Ishikawa (cell line): ENCODE data around the gene HOXB2.

Experiments used
- EP300 ChIP-seq: IDR thresholded peaks from 2 replicates; pipeline ENCODE4 v1.6.1; 2012; ENCODE audit warnings: borderline replicate concordance
- MAX ChIP-seq: IDR thresholded peaks from 2 replicates; pipeline ENCODE4 v1.6.1; 2012
- NFIC ChIP-seq: IDR thresholded peaks from 2 replicates; pipeline ENCODE4 v1.6.1; 2012
- RAD21 ChIP-seq: IDR thresholded peaks from 2 replicates; pipeline ENCODE4 v1.6.1; 2012; ENCODE audit warnings: low read depth
- TAF1 ChIP-seq: IDR thresholded peaks from 2 replicates; pipeline ENCODE4 v1.6.1; 2012; ENCODE audit warnings: low read depth, mild to moderate bottlenecking
- YY1 ChIP-seq: IDR thresholded peaks from 2 replicates; pipeline ENCODE4 v1.6.1; 2012; ENCODE audit warnings: low read depth
- TF ChIP-seq, protein P1 (sequence below): IDR thresholded peaks from 2 replicates; pipeline ENCODE4 v1.6.1; 2012; ENCODE audit warnings: low read depth, mild to moderate bottlenecking

- no peak for TF ChIP-seq YY1
- no peak for TF ChIP-seq MAX
- no peak for TF ChIP-seq RAD21
- no peak for TF ChIP-seq EP300
- no peak for TF ChIP-seq NFIC
- TF ChIP-seq, protein P1, sequence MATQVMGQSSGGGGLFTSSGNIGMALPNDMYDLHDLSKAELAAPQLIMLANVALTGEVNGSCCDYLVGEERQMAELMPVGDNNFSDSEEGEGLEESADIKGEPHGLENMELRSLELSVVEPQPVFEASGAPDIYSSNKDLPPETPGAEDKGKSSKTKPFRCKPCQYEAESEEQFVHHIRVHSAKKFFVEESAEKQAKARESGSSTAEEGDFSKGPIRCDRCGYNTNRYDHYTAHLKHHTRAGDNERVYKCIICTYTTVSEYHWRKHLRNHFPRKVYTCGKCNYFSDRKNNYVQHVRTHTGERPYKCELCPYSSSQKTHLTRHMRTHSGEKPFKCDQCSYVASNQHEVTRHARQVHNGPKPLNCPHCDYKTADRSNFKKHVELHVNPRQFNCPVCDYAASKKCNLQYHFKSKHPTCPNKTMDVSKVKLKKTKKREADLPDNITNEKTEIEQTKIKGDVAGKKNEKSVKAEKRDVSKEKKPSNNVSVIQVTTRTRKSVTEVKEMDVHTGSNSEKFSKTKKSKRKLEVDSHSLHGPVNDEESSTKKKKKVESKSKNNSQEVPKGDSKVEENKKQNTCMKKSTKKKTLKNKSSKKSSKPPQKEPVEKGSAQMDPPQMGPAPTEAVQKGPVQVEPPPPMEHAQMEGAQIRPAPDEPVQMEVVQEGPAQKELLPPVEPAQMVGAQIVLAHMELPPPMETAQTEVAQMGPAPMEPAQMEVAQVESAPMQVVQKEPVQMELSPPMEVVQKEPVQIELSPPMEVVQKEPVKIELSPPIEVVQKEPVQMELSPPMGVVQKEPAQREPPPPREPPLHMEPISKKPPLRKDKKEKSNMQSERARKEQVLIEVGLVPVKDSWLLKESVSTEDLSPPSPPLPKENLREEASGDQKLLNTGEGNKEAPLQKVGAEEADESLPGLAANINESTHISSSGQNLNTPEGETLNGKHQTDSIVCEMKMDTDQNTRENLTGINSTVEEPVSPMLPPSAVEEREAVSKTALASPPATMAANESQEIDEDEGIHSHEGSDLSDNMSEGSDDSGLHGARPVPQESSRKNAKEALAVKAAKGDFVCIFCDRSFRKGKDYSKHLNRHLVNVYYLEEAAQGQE = no peak
- TF ChIP-seq TAF1 = no peak
Measured at GRCh38 chr17:48528936-48529682, 15.8 kb downstream of the HOXB2 start.
